Ammon's horn (tissue), 1 donor: Measurements from ENCODE around the gene COL20A1.
A peak's percentile ranks its signal among the peaks of the same experiment; 100 is the strongest.
"Not testable (repeated sequence)": the region's sequence is repeated elsewhere in the genome, so short reads cannot be mapped to it uniquely, and the experiment has no call there.

Experiments
- DNase-seq: peaks from one replicate; pipeline ENCODE4 v3.0.0-alpha.2; 2016; ENCODE audit warnings: low spot score

COL20A1 gene

GRCh38 chr20:63334356-63334755 lies 41.4 kb downstream of the COL20A1 start:
- no peak for DNase-seq

GRCh38 chr20:63335060-63335459 lies 42.1 kb downstream of the COL20A1 start:
- DNase-seq, result not testable (repeated sequence)

GRCh38 chr20:63335711-63336110 lies 42.7 kb downstream of the COL20A1 start:
- no peak for DNase-seq

GRCh38 chr20:63336232-63336752 lies 43.3 kb downstream of the COL20A1 start:
- DNase-seq, result no peak

- DNase-seq, result no peak
Measured at GRCh38 chr20:63337786-63338420, 44.9 kb downstream of the COL20A1 start.

DNA sequence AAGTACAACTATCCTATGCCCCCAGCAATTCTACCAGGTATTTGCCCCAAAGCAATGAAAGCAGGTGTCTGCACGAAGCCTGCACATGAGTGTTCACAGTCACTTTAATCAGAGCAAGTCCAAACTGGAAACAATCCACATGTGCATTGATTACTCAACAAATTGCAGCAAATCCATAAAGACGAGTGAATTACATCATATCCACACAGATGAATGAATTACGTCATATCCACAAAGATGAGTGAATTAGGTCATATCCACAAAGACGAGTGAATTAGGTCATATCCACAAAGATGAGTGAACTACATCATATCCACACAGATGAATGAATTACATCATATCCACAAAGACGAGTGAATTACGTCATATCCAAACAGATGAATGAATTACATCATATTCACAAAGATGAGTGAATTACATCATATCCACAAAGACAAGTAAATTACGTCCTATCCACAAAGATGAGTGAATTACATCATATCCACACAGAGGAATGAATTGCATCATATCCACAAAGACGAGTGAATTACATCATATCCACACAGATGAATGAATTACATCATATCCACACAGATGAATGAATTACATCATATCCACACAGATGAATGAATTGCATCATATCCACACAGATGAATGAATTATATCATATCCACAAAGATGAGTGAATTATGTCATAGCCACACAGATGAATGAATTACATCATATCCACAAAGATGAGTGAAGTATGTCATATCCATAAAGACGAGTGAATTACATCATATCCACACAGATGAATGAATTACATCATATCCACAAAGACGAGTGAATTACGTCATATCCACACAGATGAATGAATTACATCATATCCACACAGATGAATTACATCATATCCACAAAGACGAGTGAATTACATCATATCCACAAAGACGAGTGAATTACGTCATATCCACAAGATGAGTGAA lies 46.4 kb downstream of the COL20A1 start:
- not testable (repeated sequence) for DNase-seq

- not testable (repeated sequence) for DNase-seq
Measured at GRCh38 chr20:63340158-63340688, 47.2 kb downstream of the COL20A1 start.

- peak; percentile 27 for DNase-seq
Measured at GRCh38 chr20:63342561-63343459, 49.8 kb downstream of the COL20A1 start.

DNA sequence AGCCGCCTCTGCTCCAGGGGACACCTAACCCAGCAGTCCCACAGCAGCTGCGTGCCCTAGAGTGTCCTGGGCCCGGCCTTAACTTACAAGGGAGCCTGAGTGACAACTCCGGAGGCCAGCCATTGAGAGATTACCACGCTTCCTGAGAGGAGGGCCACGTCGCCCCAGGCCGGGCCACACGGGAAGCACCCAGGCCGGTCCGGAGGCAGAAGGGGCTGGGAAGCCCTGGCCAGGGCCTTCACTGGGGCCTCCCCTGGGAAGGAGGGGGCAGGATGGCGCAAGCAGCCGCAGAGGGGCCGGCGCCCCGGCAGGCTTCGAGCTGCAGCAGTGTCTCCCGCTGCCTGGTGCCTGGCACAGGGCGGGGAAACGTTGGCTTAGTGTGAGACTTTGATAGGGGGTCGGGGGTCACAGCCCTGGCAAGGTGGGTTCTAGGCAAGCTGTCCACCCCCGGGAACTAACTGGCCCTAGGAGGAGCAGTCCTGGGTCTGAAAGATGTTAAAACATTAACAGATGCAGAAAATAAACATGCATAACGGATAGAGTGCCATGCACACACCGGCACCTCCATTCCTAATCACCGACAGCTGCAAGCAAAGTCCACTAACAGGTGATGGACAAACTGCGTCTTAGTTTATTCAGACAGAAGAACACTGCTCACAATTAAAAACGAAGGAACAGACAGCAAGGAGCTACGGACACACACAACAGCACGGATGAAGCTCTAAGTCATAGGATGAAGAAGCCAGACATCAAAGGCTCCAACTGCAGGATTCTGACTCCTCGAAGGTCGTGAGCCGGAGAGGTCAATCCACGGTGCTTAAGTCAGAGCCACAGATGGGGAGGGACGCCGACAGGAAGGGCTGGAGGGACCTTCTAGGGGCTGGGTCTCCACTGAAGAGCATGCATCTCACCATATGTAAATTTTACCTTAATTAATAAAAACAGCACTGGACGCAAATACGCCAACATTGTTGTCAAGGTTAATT lies 50.8 kb downstream of the COL20A1 start:
- DNase-seq, result no peak

GRCh38 chr20:63344616-63345327 lies 51.8 kb downstream of the COL20A1 start:
- no peak for DNase-seq

- no peak for DNase-seq
Measured at GRCh38 chr20:63345328-63346100, 52.5 kb downstream of the COL20A1 start.

DNA sequence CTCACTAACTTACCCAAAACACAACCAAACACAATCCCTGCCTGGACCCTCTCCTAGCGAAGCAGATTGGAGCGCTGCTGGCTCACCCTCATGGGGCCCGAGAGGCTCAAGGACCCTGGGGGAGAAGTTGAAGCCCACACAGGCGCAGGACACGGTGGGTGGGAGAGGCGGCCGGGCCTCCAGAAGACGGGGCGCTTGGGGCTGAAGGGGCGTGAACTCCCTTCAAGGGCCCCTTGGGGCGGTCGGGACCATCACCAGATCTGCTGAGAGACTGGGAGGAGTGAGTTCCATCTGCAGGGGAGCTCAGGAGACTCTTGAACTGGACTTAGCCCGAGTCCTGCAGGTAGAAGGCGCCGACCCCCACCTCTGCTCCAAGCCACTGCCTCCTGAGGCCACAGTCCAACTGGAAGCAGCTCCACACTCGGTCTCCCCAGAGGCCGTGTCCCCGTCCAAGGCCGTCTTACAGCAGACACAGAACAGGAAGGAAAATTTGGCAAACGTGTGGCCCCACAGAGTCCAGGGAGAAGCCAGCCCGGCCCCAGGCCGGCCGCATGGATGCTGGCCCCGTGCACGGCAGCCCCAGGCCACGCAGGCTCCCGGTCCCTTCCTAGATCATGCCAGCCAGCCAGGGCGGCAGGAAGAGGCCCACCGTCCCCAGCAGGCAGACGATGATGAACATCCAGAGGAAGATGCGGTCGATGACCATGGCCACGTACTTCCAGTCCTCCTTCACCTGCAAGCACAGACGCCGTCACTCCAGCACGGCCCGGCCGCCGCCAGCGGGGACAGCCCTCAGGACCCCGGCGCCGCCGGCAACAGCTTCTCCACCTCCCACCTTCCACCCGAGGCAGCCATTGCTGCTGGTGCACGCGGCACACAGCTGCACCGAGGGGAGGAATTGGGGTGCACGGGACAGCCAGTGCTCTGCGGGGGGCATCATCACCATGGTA lies 53.4 kb downstream of the COL20A1 start:
- DNase-seq, result no peak

DNA sequence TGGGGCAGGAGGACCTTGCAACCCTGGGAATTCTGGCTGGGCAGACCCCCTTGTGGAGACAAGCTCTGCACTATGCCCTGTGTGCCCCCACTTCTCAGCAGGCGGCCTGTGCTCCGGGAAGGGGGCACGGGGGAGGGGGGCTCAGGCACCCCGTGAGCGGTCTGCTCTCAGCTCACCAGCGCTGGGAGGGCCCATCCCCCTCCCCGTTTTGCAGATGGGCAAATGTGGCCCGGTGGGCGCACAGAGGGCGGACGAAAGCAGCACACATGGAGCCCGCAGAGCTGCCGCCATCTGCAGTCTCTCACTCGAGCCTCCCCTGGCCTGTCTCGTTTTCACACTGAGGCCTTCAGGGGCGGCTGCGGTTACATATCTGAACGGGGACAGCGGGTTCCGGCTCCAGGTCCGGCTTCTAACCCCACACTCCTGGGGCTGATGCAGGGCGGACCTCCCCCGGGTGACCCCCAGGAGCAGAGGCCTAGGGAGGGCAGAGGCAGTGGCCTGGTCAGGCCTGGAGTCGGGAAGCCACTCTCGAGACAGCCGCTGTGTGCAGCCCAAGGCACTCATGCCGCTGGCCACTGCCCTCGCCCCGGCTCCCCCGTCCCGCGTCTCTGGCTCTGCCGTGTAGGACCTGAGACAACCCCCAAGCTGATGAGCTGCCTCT lies 54.2 kb downstream of the COL20A1 start:
- no peak for DNase-seq

- DNase-seq, result no peak
Measured at GRCh38 chr20:63347950-63348827, 55.2 kb downstream of the COL20A1 start.

DNA sequence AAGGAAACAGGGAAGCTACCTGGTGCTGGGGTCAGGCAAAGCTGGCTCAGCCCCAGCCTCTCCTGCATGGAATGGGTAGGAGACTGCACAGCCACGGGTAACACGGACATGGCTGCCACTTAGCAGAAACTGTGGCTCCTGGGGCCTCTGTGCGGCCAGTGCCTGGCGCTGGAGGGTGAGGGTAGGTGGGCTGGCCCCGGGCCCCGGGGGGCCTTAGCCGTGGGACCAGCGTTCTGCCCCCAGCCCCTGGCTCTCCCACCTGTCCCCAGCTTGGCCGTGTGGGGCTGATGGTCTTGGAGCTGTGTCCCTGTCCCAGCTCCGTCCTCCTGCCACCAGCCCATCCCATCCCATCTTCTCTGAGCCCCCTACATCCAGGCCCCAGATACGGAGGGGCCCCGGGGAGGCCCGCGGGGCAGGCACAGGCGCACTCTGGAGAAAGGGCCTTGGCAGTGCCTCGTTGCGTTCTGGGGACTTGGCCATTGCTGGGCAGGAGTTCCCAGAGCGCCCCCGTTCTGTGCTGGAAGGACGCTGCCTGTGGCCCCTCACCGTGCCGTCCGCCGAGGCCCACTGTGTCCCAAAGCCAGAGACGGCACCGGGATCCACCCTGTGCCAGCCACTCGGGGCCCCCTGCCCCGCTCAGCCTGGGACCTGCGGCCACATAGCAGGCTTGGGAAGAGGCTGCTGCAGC lies 56.0 kb downstream of the COL20A1 start:
- no peak for DNase-seq

- DNase-seq, result no peak
Measured at GRCh38 chr20:63349516-63349895, 56.5 kb downstream of the COL20A1 start.
